Common myeloid progenitor, CD34-positive (primary cell): ENCODE data around the gene ABLIM3.

Experiments
- CTCF ChIA-PET: fragments of 350-600 bp; sonication (Branson Sonifier 250); formaldehyde crosslinking; loops from one replicate; lab custom pipeline; 2021; ENCODE audit warnings: antibody characterized with exemption; lab: Charles Lee
- POLR2A ChIA-PET: fragments of 350-600 bp; sonication (Branson Sonifier 250); formaldehyde crosslinking; loops from one replicate; lab custom pipeline; 2021; ENCODE audit warnings: antibody characterized with exemption; lab: Charles Lee
- DNase-seq, 3 donors: peaks; one replicate each; pipeline versions ENCODE4 v3.0.0 to v3.0.0-alpha.2; 2013
- H3K27ac ChIP-seq, 2 experiments: 1 replicate in 1 of 2; 2 replicates in 1 of 2; pipeline ENCODE4 v1.7.0; 2013; ENCODE audit warnings: inconsistent platforms in 2 of 2, low read length in 2 of 2, mild to moderate bottlenecking in 2 of 2, low read depth in 1 of 2, moderate library complexity in 1 of 2; ENCODE audit not compliant: severe bottlenecking in 2 of 2, insufficient read depth in 1 of 2, poor library complexity in 1 of 2
- H3K27me3 ChIP-seq, 5 experiments: replicated peaks in 2 of 5; 1 replicate in 3 of 5; 2 replicates in 2 of 5; pipeline versions ENCODE4 v1.6.1 to v1.7.0; 2013; ENCODE audit warnings: low read length in 4 of 5, mild to moderate bottlenecking in 2 of 5, moderate library complexity in 2 of 5, inconsistent platforms in 1 of 5; ENCODE audit not compliant: insufficient read depth in 5 of 5, control insufficient read depth in 4 of 5
- H3K36me3 ChIP-seq, 4 experiments: 1 replicate in 2 of 4; 2 replicates in 2 of 4; pipeline versions ENCODE4 v1.6.1 to v1.7.0; 2013; ENCODE audit warnings: low read length in 3 of 4, control low read depth in 1 of 4, mild to moderate bottlenecking in 1 of 4; ENCODE audit not compliant: control insufficient read depth in 4 of 4, insufficient read depth in 4 of 4
- H3K4me1 ChIP-seq, 4 experiments: 1 replicate in 3 of 4; 2 replicates in 1 of 4; pipeline versions ENCODE4 v1.6.1 to v1.7.1; 2013; ENCODE audit warnings: low read length in 3 of 4, mild to moderate bottlenecking in 3 of 4, control low read depth in 1 of 4, inconsistent platforms in 1 of 4, moderate library complexity in 1 of 4; ENCODE audit not compliant: control insufficient read depth in 4 of 4, insufficient read depth in 4 of 4; ENCODE audit errors: control extremely low read depth in 1 of 4
- H3K4me3 ChIP-seq, 7 experiments: 1 replicate in 4 of 7; 2 replicates in 3 of 7; pipeline versions ENCODE4 v1.5.1 to v1.7.0; 2013; ENCODE audit warnings: mild to moderate bottlenecking in 7 of 7, low read length in 6 of 7, moderate library complexity in 6 of 7, inconsistent platforms in 2 of 7, low read depth in 2 of 7, control low read depth in 1 of 7; ENCODE audit not compliant: insufficient read depth in 4 of 7, control insufficient read depth in 1 of 7; ENCODE audit errors: extremely low read depth in 1 of 7
- H3K9me3 ChIP-seq, 5 experiments: 1 replicate in 4 of 5; 2 replicates in 1 of 5; pipeline versions ENCODE4 v1.6.1 to v1.7.1; 2013; ENCODE audit warnings: low read length in 4 of 5, mild to moderate bottlenecking in 2 of 5, inconsistent platforms in 1 of 5, low read depth in 1 of 5, moderate library complexity in 1 of 5; ENCODE audit not compliant: control insufficient read depth in 4 of 5, insufficient read depth in 2 of 5; ENCODE audit errors: control extremely low read depth in 1 of 5
- WGBS: methylation state at CpG from one replicate; pipeline ENCODE4 v1.1.5; 2013; ENCODE audit not compliant: insufficient coverage; 5-methylcytosine and 5-hydroxymethylcytosine counted together

ABLIM3 gene

GRCh38 chr5:149140197-149141002, 893 bp upstream of the ABLIM3 start:
- no peak overlapping the region for H3K4me3 ChIP-seq
- POLR2A ChIA-PET: no interaction called here
- WGBS: 96% methylated on average over 7 of the region's 11 CpGs
- CTCF ChIA-PET: interaction anchor here (0.7 to 10.2 kb wide), 11 partner anchors 10 to 423 kb away, joined by 3 to 98 read pairs (median 6); no protein-coding TSS in a partner anchor
- H3K9me3 ChIP-seq: no peaks in the 10 kb centered on the region
- no peak overlapping the region for H3K27ac ChIP-seq
- no peak for DNase-seq
- H3K4me1 ChIP-seq: peaks cover 0 to 10% (median 8%) of the 10 kb centered on the region in 4 experiments
- peaks cover 2 to 14% (median 11%) of the 10 kb centered on the region in 5 experiments for H3K27me3 ChIP-seq
- H3K36me3 ChIP-seq: no peaks in the 10 kb centered on the region

GRCh38 chr5:149141957-149142851, 911 bp downstream of the ABLIM3 start:
- 56% methylated on average over 18 of the region's 20 CpGs for WGBS
- Histone ChIP-seq H3K4me1 (peaks cover 0 to 10% (median 8%) of the 10 kb centered on the region in 4 experiments), H3K9me3 (no peaks in the 10 kb centered on the region), H3K36me3 (no peaks in the 10 kb centered on the region), H3K27ac (no peak overlapping the region), H3K27me3 (peaks cover 0 to 14% (median 10%) of the 10 kb centered on the region in 5 experiments), H3K4me3 (peak overlapping the region in 6 of 7 experiments; percentile 4 to 77 (median 62))
- peak; percentile 14 to 71 (median 68) for DNase-seq
- CTCF ChIA-PET: interaction anchor here (0.7 to 10.2 kb wide), 18 partner anchors 9 to 421 kb away, joined by 3 to 98 read pairs (median 5); no protein-coding TSS in a partner anchor
- POLR2A ChIA-PET: no interaction called here

- no peaks in the 10 kb centered on the region for H3K36me3 ChIP-seq
- WGBS: no CpG with 5 or more reads among the region's 2 CpGs
- H3K27me3 ChIP-seq: peaks cover 0 to 14% (median 8%) of the 10 kb centered on the region in 5 experiments
- peaks cover 0 to 10% (median 8%) of the 10 kb centered on the region in 4 experiments for H3K4me1 ChIP-seq
- DNase-seq: no peak
- H3K9me3 ChIP-seq: no peaks in the 10 kb centered on the region
- ChIA-PET POLR2A (no interaction called here), CTCF (interaction anchor here (0.7 to 10.2 kb wide), 4 partner anchors 42 to 121 kb away, joined by 3 to 98 read pairs (median 4); no protein-coding TSS in a partner anchor)
- no peak overlapping the region for H3K27ac ChIP-seq
- no peak overlapping the region for H3K4me3 ChIP-seq
These were observed 2.2 kb downstream of the ABLIM3 start for GRCh38 chr5:149143470-149143869.

GRCh38 chr5:149144637-149145036, 3.3 kb downstream of the ABLIM3 start:
- H3K27me3 ChIP-seq: peaks cover 0 to 14% (median 8%) of the 10 kb centered on the region in 5 experiments
- no CpG with 5 or more reads among the region's 1 CpG for WGBS
- POLR2A ChIA-PET: no interaction called here
- H3K9me3 ChIP-seq: no peaks in the 10 kb centered on the region
- H3K27ac ChIP-seq: no peak overlapping the region
- H3K4me3 ChIP-seq: no peak overlapping the region
- CTCF ChIA-PET: interaction anchor here (1.0 to 10.2 kb wide), 3 partner anchors 38 to 121 kb away, joined by 3 to 98 read pairs (median 4); no protein-coding TSS in a partner anchor
- peaks cover 0 to 10% (median 8%) of the 10 kb centered on the region in 4 experiments for H3K4me1 ChIP-seq
- DNase-seq: no peak
- H3K36me3 ChIP-seq: no peaks in the 10 kb centered on the region

- CTCF ChIA-PET: interaction anchor here (1.0 to 10.2 kb wide), 3 partner anchors 38 to 120 kb away, joined by 3 to 98 read pairs (median 4); no protein-coding TSS in a partner anchor
- Histone ChIP-seq H3K9me3 (no peaks in the 10 kb centered on the region), H3K27me3 (peaks cover 0 to 15% (median 8%) of the 10 kb centered on the region in 5 experiments), H3K4me1 (peaks cover 0 to 10% (median 8%) of the 10 kb centered on the region in 4 experiments), H3K36me3 (no peaks in the 10 kb centered on the region), H3K27ac (no peak overlapping the region), H3K4me3 (no peak overlapping the region)
- POLR2A ChIA-PET: no interaction called here
- DNase-seq: no peak
- WGBS: no CpG with 5 or more reads among the region's 1 CpG
These were observed 3.8 kb downstream of the ABLIM3 start for GRCh38 chr5:149145138-149145537.

GRCh38 chr5:149147676-149148075, 6.4 kb downstream of the ABLIM3 start:
- no peak overlapping the region for H3K27ac ChIP-seq
- ChIA-PET POLR2A (interaction anchor here (0.6 kb wide), 1 partner anchor 109 kb away, joined by 3 read pairs; no protein-coding TSS in a partner anchor), CTCF (no interaction called here)
- DNase-seq: no peak
- no peaks in the 10 kb centered on the region for H3K4me1 ChIP-seq
- H3K36me3 ChIP-seq: no peaks in the 10 kb centered on the region
- H3K4me3 ChIP-seq: no peak overlapping the region
- H3K27me3 ChIP-seq: peaks cover 0 to 4% (median 2%) of the 10 kb centered on the region in 5 experiments
- no peaks in the 10 kb centered on the region for H3K9me3 ChIP-seq
- WGBS: no CpG with 5 or more reads among the region's 1 CpG
